Activated CD8-positive, alpha-beta T cell treated with anti-CD3 and anti-CD28 coated beads for 36 hours (primary cell): Measurements from ENCODE around the gene FATE1. TPM values are rescaled to one million over a fixed set of nuclear protein-coding genes. Genes with fewer than 3 reads are reported as not detected.

Experiments used
- ATAC-seq: fragments of 200-7000 bp; cut with Tn5 transposase; one replicate; pipeline ENCODE4 v1.10.0; 2021; ENCODE audit warnings: mild to moderate bottlenecking, moderate library complexity
- CTCF ChIA-PET: fragments of 350-600 bp; sonication (Branson Sonifier 250); formaldehyde crosslinking; loops from one replicate; lab custom pipeline; 2021; ENCODE audit warnings: antibody characterized with exemption; lab: Charles Lee
- POLR2A ChIA-PET: fragments of 350-600 bp; sonication (Branson Sonifier 250); formaldehyde crosslinking; loops from one replicate; lab custom pipeline; 2021; ENCODE audit warnings: antibody characterized with exemption; lab: Charles Lee
- DNase-seq: peaks from one replicate; pipeline ENCODE4 v3.0.0-alpha.2; 2020
- H3K27ac Mint-ChIP-seq: one replicate; pipeline ENCODE4 v1.8.0; 2021; ENCODE audit warnings: mild to moderate bottlenecking, mixed read lengths
- H3K27me3 Mint-ChIP-seq: one replicate; pipeline ENCODE4 v1.8.0; 2021; ENCODE audit warnings: mixed read lengths
- H3K36me3 Mint-ChIP-seq: one replicate; pipeline ENCODE4 v1.8.0; 2021; ENCODE audit warnings: low read depth, mixed read lengths
- H3K4me1 Mint-ChIP-seq: one replicate; pipeline ENCODE4 v1.8.0; 2021; ENCODE audit warnings: low read depth, mixed read lengths
- H3K4me3 Mint-ChIP-seq: one replicate; pipeline ENCODE4 v1.8.0; 2021; ENCODE audit warnings: mild to moderate bottlenecking, moderate library complexity, mixed read lengths
- H3K9me3 Mint-ChIP-seq: one replicate; pipeline ENCODE4 v1.8.0; 2021; ENCODE audit warnings: mixed read lengths
- CTCF ChIP-seq: fragments of 200-600 bp; IDR thresholded peaks from one replicate; pipeline ENCODE4 v1.8.0; 2022; ENCODE audit warnings: antibody characterized with exemption, mild to moderate bottlenecking
- intact Hi-C: fragments of 100-400 bp; cut with micrococcal nuclease; formaldehyde crosslinking; loops from one replicate; pipeline ENCODE4 v1.10.0; 2022
- total RNA-seq, 2 experiments: library from RNA; stranded (reverse); gene quantifications; one replicate each; pipeline ENCODE4 v1.2.3, GENCODE V29; 2021

The FATE1 gene
- total RNA-seq, 2 experiments from 2014 or later = not detected

GRCh38 chrX:151765026-151765425, 49.2 kb downstream of the FATE1 start:
- no peaks in the 10 kb centered on the region for H3K9me3 Mint-ChIP-seq
- ATAC-seq (no peak), DNase-seq (no peak)
- no peak for TF ChIP-seq CTCF
- no peaks in the 10 kb centered on the region for H3K4me1 Mint-ChIP-seq
- intact Hi-C loops = no loop called here
- H3K27me3 Mint-ChIP-seq = no peaks in the 10 kb centered on the region
- no peaks in the 10 kb centered on the region for H3K36me3 Mint-ChIP-seq
- POLR2A ChIA-PET = no interaction called here
- no peak overlapping the region for H3K4me3 Mint-ChIP-seq
- CTCF ChIA-PET = interaction anchor here (0.7 kb wide), 1 partner anchor 12 kb away, joined by 3 read pairs; no protein-coding TSS in a partner anchor
- no peak overlapping the region for H3K27ac Mint-ChIP-seq

- no peaks in the 10 kb centered on the region for H3K9me3 Mint-ChIP-seq
- no peaks in the 10 kb centered on the region for H3K4me1 Mint-ChIP-seq
- no peak for ATAC-seq
- no peak overlapping the region for H3K27ac Mint-ChIP-seq
- H3K27me3 Mint-ChIP-seq = no peaks in the 10 kb centered on the region
- H3K36me3 Mint-ChIP-seq = no peaks in the 10 kb centered on the region
- POLR2A ChIA-PET = no interaction called here
- intact Hi-C loops = no loop called here
- no peak for DNase-seq
- TF ChIP-seq CTCF = no peak
- H3K4me3 Mint-ChIP-seq = no peak overlapping the region
- CTCF ChIA-PET = no interaction called here
Observed at GRCh38 chrX:151771726-151772125, 55.9 kb downstream of the FATE1 start.

Other genes with a start within 250 kb of the FATE1 start
- gene PASD1, start 152.4 kb upstream of the FATE1 start, total RNA-seq = not detected
- gene PRRG3, start 20.6 kb upstream of the FATE1 start, total RNA-seq = not detected
- not detected for gene CNGA2, start 18.7 kb downstream of the FATE1 start, total RNA-seq
- gene MAGEA4, start 196.9 kb downstream of the FATE1 start, total RNA-seq = not detected